GM21360 (cell line): Measurements from ENCODE around the gene VSX1.
A peak's percentile ranks its signal among the peaks of the same experiment; 100 is the strongest.

Experiments
- ATAC-seq: cut with Tn5 transposase; IDR thresholded peaks from one replicate; pipeline ENCODE4 v1.9.1; 2021; ENCODE audit warnings: mild to moderate bottlenecking, moderate library complexity; ENCODE audit not compliant: unreplicated experiment

The VSX1 gene

DNA sequence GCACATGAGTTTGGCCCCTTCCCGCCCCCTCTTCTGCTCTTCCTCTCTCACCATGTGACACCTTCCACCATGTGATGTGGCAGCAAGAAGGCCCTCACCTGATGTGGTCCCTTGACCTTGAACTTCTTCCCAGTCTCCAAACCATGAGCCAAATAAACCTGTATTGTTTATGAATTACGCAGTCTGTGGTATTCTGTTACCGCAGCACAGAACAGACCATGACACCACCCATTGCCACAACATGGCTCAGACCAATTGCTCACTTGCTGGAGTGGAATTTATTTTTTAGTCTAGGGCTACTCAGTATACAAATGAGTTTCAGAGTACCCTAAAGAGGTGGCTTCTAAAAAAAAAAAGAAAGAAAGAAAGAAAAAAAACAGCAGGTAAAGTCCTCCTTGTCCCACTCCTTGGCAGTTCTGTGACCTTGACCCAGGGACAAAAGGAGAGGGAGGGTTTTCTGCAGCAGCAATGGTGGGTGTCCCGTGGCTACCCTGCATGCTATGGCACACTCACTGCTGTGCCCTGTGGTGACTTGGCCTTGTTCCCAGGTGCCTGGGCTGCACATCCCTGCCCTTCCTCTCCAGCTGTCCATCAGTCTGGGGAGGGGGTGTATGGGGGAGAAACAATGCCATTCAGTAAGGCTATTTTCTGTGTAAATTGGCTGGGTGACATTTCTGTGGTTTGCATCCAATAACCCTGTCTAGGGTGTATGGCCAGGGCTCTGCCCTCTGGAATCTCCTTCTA, 5.4 kb upstream of the VSX1 start:
- ATAC-seq = no peak

DNA sequence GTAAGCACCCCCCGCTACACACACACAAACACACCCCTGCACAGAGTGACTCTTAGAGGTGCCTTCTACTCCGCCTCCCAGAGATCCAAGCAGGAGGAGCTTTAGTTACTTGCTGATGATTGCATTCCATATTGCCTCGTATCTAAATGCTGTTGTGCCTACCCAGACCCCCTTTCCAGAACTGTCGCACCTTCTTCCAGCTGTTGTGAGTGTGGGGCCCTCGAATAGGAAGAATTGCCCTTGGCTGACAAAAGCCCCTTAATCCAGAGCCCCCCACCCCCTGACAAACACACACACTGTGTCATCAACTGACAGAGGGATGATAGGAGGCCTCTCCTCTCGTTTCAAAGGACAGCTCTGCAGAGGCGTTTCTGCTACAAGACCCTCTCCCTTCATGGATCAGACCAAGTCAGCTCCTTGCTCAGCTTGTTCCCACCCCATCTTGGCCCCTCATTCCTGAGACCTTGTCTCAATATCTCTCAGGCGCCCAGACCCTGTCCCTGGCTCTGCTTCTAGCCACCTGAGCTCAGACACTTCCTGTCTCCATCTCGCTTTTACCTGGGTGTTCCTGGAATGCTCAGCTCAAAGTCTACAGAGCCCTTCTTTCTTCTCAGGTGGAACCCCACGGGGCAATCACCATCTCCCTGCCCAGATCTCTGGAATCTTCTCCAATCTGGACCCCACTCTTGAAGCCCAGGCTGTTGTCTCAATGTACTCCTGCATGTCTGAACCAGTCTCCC, 4.0 kb upstream of the VSX1 start:
- ATAC-seq = no peak

DNA sequence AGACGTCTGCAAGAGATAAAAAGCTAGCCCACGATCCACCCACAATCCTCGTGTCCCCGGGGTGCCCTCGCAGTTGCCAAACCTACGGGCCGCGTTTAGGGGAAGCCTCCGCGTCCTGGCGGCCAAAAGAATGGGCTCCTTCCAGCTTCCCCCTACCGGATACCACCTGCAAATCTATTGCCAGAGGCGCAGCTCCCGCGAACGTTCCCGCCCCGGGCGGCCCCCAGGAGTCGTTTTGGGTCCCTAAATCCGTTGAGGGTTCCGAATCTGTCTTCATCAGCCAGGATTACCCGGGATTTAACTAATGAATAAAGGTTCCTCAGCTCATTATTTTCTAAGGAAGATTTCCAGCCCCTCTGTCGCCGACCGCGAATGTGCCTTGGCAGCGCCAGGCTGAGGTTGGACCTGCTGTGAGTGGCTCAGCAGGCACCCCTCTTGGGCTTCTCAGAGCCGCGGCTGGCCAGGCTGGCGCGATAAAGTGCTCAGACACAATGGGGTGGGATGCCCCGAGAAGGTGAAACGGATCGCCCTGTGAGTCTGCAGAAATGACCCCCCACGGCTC, 2.8 kb upstream of the VSX1 start:
- no peak for ATAC-seq

DNA sequence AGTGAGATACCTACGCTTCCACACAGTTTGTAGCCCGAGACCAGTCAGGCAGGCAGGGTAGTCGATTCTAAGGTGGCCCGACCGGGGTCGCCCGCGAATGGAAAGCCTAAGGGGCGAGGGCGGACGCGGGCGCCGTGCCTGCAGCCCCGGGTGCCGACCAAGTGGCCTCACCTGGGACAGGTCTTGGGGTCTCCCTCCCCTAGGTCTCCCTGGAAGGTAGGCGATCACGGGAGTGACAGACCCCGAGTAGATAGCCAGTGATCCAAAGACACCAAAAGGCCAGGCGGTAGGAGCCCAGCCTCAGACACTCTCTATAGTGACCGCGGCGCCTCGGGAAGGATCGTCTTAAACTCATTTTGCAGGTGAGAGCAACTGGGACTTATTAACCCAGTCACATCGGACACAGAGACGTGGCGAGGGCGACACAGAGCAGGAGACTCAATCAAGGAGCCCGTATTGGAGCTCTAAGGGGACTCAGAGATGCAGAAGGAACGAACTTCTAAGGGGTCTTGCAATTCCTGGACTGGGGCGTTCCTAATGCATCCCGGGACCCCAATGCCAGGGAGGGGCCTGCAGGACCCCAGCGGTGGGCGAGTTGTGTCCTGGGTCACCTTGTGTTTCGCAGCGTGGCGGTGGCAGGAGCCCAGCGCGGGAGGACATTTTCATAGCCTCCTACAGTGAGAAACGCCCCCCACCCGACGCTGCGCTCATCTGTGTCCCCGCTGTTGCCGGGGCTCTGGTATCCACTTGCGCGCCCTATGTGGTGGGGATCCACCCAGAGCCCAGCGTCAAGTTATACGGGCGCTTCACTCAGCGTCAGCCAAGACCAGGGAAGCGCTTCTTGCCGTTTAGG, 2.1 kb upstream of the VSX1 start:
- peak; percentile 61 for ATAC-seq

DNA sequence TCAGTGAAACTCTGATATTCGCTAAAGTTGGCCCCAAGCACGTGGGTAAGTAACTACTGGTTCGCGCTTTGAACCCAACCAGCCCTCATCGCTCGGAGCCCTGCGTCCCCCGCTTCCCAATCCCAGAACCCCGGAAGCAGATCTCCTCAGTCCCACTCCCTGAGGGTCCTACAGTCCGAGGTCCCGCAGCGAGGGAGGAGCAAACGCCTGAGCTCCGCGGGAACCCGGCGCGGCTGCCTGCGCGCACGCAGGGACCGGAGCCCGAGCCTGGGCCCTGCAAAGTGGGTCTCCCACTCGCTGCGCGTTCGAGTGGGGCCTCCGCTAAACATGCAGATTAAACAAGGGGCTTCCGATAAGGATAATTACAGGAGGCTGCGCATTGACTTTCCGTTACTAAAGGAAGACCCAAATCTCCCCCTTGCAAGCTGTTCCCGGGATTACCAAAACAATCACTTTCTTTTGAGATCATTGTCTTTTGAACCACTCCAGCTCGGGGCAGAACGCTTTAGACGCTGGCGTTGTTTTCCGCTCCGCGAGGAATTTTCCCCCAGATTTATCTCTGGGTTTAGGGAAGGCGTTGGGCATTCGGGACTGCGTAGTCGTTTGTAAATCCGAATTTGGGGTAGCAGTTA, 1.3 kb upstream of the VSX1 start:
- ATAC-seq = no peak

DNA sequence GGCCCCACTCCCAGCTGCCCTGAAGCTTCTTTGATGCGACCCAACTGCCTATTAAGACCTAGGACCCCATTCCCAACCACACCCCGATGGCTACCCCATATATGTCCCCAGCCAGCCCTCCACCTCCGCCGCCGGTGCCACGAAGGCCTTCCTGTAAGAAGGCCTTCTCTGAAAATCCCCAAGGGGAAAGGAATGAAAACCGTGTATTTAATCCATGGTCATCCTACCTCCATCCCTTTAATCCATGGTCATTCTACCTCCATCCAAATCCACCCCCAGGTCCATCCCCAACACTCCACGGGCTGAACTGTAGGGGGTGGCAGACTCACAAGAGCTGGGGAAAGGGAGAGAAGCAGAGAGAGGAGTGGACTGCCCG, 545 bp upstream of the VSX1 start:
- no peak for ATAC-seq

DNA sequence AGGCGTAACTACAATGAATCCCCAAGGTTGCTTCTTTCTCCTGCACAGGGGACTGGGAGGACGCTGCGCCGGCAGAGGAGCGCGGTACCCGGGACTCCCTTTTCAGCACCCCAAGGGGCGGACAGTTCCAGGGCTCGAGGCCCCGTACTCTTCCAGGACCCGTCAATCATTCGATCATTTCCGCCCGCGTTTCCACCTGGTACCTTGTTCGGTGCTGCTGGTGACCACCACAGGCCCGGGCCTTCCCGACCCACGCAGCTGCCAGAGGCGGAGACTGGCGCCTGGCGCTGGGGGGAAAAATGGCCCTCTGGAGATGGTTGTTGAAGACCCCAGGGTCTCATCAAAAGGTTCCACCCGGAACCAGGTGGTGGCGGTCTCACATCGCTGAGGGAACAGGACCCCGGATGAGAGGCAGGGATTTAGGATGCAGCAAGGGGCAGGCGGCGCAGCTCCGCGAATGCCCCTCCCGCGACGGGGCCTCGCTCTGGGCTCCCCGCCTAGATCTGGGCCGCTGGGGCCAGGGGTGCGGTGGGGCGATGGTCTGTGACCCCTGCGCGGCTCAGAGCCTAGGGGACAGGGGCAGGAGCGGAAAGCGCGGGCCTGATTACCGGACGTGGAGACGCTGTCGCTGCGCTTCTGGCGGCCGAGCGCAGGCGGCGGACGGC, 744 bp downstream of the VSX1 start:
- no peak for ATAC-seq

DNA sequence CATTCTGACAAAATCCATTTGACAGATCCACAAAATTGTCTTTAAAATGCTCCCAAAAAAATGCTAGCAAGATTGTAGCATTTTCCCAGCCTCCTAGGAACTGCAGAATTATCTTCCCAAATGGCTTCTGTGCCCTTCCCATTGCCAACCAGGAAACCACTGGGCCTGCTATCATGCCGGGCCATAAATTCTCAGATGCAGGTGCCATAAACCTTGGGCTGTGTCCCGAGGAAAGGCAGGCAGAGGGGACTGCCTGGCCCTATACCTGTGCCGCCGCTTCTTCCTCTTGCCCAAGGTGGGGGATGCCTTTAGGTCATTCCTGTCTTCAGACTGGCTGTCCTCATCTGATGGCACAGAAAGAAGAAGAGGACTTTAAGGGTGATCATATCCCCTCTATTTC, 2.8 kb downstream of the VSX1 start:
- no peak for ATAC-seq

DNA sequence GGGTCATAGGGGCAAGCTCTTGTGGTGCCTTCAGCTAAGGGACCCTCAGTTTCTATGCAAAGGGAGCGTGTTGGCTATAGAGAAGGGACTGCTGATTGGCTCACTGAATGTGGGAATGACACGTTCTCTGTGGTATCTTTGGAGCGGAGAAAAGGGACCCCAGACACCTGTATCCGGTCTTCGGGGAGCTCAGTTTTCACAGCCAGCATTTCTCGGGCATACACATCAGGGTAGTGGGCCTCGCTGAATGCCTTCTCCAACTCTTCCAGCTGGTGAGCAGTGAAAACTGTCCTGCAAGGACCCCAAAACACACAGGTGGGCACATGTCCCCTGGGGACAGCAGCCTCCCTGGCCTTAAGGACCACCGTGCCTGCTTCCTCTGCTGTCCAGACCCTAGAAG, 3.3 kb downstream of the VSX1 start:
- no peak for ATAC-seq

DNA sequence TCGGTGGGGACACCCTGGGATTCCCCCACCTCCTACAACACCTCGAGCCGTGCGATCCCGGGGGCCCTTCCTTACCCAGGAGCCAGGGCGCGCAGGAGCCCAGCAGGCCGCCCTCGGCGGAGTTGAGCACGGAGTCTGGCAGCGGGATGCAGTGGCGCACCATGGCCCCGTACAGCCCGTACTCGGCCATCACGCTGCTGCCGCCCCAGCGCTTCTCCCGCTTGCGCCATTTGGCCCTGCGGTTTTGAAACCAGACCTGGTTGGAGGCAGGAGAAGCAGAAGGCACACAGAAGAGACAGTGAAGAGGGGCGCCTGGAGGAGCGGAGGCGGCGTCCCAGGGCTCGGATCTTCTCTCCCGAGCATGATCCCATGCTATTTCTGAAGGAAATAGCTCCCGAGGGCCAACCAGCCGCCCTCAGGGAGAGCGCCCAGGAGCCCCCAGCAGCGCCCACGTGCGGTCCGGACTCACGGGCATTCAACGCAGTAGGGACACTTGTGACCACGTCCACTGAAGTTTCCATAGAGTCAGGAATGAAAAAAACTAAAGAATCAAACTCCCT, 4.3 kb downstream of the VSX1 start:
- no peak for ATAC-seq

DNA sequence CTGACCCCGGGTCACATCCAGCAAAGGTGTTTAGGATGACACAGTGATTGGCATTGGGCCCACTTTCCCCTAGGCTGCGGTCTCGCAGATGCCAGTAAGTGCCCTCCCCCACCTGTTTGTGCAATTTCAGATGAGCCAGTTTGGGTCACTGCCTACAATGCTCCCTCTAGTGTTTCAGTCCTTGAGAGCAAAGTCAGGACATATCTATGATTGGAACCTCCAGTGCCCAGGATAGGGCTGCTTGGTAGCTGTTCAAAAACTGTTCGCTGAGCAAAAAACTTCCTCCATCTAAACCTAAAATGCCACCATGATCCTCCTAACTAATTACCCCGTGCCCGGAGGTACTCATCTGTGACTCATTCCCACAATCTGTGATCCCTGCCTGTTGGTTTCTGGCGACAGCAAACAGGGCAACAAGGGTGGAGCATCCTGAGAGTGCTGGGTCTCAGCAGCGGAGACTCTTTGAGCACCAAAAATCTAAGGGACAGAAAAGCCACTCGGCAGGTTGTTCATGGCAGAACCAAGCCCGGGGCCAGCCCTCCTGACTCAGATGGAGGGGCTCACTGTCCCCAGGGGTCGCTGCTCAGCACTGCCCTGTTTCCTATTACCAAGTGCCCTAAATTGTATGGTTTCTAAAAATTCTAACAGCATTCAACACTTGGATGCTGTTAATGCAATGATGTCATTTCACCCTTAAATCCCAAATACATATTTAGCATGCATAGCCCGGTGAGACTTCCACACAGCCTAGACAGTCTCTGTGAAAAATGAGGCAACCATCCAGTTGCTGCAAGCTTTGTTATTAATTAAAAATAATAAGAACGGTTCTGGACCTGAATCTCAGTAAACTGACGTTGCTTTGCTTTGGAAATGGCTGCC, 5.0 kb downstream of the VSX1 start:
- ATAC-seq = no peak

DNA sequence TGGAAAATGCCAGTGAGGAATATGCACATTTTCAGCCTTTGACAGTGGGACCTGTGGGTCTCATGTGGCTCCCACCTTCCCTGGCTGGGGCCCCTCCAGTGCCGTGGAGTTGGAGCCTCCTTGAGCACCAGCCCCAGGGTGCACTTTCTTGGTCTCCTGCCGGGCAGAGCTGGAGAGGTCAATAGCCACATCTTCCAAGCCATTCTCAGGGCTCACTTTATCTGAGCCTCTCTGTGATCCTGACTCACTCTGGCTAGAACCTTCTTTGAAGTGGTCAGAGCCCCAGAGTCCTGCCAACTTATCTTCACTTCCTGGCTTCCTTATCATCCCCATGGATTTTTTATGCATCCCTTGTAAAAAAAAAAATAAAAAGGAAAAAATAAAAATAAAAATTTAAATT, 5.7 kb downstream of the VSX1 start:
- ATAC-seq = no peak

DNA sequence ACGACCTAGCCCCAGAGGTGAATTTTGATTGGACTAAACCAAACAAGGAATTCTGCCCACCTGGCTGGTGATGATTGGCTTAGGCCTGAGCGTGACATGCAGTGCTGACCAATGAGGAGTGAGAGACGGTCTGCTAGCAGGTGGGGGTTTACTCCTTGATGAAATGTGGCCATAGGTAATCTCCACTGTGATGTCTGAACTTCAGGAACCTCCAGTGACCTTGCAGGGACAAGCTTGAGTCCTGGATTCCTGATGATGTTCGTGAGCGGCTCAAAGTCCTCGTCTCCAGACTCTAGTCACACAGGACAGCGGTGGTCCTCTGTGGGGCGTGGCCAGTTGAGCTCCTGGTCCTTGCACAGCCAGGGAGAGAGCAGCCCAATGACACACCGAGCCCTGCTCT, 8.4 kb downstream of the VSX1 start:
- ATAC-seq = no peak

DNA sequence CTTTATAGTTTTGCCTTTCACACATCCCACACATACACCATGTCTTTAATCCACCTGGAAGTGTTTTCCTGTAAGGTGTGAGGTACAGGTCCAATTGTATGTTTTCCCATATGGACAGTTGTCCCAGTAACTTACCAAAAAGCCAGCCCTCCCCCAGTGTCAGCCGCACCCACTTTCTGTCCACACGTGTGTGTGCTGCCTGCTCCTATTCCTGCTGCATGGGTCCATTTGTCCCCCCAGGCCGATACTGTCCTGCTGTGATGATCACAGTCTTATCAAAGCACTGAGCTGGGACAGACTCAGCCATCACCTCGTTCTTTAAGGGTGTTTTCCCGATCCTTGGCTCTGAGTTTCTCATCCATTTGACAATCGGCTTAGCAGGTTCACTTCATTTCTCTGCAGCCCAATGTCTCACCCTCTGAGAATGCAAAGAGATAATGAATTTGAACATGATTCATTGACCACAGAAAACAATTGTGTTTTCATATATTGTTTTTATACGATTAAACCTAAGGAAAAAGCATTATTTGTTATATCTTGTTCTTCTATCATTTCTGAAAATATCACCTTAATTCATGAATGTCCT, 9.6 kb downstream of the VSX1 start:
- ATAC-seq = no peak

DNA sequence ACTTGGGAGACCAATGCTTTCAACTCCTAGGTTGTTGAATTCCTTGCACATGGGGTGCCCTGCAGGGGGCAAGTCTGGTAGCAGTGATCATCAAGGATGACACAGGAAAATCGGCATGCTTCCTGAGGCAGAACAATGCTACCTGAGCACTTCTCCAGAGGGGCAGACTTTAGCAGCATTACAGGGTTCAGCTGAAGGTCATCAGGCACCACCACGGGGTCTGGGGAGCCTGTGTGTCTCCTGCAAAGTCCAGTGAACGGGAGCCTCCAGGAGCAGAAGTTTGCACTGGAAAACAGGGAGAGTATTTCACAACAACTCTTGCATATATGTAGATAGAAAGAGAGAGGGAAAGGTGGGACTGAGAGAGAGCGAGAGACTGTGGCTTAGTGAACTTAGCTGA, 10.2 kb downstream of the VSX1 start:
- ATAC-seq = no peak

DNA sequence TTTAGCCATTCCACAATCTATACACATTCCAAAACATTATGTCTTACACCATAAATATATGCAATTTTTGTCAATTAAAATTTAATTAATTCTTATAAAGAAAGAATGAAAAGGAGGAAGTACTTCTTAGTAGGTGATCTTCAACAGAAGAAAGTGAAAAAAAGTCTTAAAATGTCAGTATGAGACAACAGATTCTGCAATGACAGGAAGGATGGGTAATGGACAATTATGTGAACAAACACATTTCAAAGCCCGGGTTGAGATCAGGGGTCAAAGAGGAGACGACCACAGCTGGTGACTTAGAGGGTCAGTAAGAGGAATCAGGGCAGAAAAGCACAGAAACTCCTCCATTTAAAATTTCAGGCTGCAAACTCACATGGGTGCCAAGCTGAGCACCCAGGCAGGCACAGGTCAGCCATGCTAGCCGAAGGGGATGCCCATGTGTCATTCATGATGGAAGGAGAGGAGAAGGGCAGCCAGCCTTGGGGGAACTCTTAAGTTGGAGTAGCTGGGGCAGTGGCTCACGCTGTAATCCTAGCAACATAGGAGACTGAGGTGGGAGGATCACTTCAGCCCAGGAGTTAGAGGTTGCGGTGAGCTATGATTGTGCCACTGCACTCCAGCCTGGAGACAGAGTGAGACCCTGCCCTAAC, 11.0 kb downstream of the VSX1 start:
- ATAC-seq = no peak

DNA sequence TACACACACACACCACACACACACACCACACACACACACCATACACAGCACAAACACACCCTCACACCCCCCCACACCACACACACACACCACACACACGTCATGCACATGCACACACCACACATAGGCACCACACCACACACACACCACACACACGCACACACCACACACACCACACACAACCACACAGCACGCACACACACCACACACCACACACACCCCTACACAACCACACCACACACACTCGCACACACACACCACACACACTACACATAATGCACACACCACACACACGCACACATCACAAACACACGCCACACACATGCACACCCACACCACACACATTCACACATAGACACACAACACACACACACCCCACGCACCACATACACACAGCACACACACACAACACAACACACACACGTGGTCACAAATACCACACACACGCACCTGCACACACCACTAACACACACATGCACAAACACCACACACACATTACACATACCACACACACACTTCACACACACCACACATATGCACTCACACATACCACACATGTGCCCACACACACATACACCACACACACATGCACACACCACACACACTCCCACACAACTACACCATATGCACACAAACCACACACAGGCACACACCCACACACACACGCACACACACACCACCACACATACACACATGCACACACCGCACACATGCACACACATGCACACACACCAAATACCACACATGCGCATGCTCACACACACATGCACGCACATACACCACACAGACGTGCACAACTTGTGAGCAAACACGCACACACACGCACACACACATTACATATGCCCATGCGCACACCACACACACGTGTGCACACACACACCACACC, 14.6 kb downstream of the VSX1 start:
- no peak for ATAC-seq
